GM04503 (cell line): ENCODE measurements around the gene FAAP100.

ENCODE experiments used
- DNase-seq: peaks from one replicate; pipeline ENCODE4 v3.0.0-alpha.2; 2012; ENCODE audit warnings: low read depth

FAAP100 gene

GRCh38 chr17:81576621-81577277 is 24.6 kb upstream of the FAAP100 start:
- peak; percentile 47 for DNase-seq

DNA sequence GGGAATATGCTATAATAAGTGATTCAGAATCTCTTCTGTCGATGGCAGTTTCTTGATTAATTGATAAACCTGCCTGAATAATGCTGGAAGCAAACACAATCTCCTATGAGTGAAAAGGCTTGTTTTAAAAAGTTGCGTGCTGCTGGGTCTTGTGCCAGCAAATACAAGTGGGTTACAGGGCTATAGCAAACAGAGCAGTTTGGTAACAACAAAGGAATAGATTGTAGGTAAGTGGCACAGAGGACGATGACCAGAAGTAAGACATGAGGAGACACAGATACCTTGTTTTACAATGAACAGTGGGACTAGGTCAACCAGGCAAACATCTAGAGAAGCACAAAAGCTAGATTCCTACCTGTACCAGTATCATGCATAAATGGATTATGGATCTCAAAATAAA is 23.7 kb upstream of the FAAP100 start:
- DNase-seq, result no peak

DNA sequence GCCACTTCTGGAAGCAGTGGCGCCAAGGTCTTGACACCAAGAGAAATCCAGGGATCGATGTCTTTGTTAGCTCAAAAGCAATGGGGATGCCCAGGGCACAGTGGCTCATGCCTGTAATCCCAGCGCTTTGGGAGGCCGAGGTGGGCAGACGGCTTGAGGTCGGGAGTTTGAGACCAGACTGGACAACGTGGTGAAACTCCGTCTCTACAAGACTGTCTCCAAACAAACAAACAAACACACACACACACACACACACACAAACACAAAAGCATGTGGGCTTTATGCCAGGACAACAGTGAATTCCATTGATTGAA is 22.4 kb upstream of the FAAP100 start:
- DNase-seq, result no peak

- no peak for DNase-seq
Measured at GRCh38 chr17:81573794-81574642, 21.9 kb upstream of the FAAP100 start.

- DNase-seq, result no peak
Measured at GRCh38 chr17:81572563-81573168, 20.5 kb upstream of the FAAP100 start.

DNA sequence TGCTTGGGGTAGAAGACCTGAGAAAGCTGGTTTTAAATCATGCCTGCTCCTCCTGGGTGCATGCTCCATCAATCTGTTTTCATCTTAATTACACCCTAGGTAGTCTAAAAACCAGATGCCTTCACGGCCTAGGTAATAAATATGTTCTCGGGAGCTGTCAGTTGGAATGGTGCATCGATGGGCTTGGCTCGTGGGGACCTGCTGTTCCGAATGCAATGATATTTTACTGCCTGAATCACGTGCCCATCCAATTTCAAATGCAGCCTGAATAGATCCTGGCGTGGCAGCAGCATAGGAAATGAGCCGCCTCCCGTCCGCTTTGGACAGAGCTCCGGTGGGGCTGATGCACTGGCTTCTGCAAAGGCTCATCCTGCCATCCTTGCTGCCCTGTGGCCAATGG is 18.8 kb upstream of the FAAP100 start:
- no peak for DNase-seq

GRCh38 chr17:81569986-81570514 is 17.9 kb upstream of the FAAP100 start:
- DNase-seq, result no peak

DNA sequence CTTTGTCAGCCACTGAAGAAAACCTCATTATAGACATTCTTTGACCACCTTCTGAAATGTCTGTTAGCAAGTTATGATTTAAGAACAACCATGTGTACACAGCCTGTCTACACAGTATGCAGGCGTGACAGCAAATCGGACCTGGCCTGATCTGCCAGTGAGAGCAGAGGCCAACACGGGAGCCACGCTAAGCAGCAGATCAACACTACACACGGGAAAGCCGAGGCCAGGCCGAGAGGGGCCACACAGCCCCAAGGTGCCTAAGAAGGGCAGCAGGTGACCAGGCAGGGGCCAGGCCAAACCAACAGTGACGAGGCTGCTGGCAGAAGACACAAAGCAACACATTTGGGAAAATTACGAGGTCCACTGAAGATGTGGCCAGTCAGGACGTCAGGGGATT is 16.3 kb upstream of the FAAP100 start:
- no peak for DNase-seq

DNA sequence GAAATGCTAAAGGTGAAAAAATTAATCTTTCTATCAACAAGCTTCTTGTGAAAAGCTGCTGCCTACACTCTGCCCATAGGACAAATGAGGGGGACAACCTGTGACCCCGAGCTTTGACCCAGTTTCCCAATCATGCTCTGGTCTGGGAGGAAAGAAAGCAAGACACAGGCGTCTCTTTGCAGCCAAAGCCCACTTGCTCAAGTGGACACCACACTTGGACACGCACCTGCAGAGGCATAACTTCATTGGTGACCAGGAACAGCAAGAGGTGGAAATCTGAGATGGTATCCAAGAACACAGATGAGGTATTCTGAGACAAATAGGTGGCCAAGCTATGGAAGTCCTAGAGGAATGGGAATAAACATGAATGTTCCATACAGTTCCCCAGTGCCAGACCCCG is 15.0 kb upstream of the FAAP100 start:
- no peak for DNase-seq

GRCh38 chr17:81566461-81567126 is 14.4 kb upstream of the FAAP100 start:
- DNase-seq, result peak; percentile 90

DNA sequence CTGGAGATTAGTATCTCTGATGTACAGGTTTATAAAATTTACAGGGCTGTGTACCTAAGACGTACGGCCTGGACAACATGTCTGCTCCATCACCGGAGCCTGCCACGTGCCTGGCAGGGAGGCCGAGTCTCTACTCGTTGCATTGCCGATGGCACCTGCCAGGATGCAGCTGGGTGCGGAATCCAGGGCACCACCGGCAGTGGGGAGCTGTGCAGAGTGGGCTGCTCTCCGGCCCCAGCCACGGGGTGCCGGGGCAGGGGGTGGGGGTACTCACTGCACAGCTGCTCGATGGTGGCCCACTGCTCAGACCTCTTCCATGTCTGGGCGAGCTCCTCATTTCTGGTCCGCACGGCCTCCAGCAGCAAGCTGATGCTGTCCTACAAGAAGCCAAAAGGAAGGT is 13.1 kb upstream of the FAAP100 start:
- no peak for DNase-seq

DNA sequence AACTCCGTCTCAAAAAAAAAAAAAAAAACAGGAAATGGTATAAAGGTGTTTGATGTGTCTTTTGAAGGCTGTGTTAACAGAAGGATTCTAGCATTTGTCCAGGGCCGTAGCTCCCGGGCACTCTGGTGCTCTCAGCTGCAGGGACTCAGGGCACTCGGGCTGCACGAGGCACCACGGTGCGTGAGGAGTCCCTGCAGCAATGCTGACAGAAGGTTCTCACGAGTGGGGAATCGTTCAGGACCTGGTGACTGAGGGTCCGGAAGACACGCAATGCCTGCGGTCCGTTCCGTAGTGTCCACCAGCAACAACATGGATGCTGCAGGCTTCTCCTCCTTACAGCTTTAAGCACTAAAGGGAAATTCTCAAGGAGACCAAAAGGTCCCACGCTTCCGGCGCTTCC is 12.6 kb upstream of the FAAP100 start:
- DNase-seq, result no peak

GRCh38 chr17:81563861-81564586 is 11.9 kb upstream of the FAAP100 start:
- DNase-seq, result no peak

- no peak for DNase-seq
Measured at GRCh38 chr17:81561494-81561885, 9.3 kb upstream of the FAAP100 start.

- DNase-seq, result no peak
Measured at GRCh38 chr17:81558941-81559806, 7.0 kb upstream of the FAAP100 start.

- no peak for DNase-seq
Measured at GRCh38 chr17:81558115-81558468, 5.9 kb upstream of the FAAP100 start.

- DNase-seq, result no peak
Measured at GRCh38 chr17:81557276-81558114, 5.3 kb upstream of the FAAP100 start.

- no peak for DNase-seq
Measured at GRCh38 chr17:81556863-81557262, 4.7 kb upstream of the FAAP100 start.

- no peak for DNase-seq
Measured at GRCh38 chr17:81556175-81556691, 4.1 kb upstream of the FAAP100 start.
